ENCODE data around the gene PJA2.

DNA sequence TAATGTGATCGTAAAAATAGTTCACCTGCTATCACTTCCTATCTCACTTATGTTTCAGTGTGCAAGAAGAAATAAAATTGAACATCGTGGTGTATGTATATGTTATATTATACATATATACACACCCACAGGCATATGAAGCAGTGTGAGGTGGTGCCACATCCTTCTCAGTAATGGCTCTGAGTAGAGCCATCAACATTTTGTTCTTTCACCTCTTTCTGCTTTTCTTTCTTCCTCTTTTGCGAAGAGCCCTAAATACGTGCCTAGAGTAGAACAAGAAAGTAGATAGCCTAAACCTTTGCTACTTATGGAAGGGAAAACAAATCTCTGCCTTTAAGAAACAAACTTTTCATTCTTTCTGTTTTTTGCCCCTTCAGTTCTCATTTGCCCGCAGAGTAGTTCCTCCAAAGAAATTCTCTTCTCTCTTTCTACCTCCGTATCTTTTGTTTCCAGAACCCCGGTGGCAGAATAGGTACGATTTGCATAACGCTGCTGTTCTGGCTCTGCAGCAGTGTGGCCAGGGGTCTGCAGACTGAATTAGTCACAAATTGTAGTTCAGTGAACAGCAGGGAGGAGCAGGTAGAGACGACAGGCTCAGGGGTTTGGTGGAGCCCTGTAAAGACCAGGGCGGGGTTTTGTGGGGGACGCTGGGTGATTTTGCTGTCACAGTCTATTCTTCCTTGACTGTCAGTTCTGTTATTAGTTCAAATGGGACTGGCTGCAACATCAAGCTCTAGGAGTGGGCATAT lies 40.5 kb upstream of the PJA2 start:
- TF ChIP-seq, protein P1, sequence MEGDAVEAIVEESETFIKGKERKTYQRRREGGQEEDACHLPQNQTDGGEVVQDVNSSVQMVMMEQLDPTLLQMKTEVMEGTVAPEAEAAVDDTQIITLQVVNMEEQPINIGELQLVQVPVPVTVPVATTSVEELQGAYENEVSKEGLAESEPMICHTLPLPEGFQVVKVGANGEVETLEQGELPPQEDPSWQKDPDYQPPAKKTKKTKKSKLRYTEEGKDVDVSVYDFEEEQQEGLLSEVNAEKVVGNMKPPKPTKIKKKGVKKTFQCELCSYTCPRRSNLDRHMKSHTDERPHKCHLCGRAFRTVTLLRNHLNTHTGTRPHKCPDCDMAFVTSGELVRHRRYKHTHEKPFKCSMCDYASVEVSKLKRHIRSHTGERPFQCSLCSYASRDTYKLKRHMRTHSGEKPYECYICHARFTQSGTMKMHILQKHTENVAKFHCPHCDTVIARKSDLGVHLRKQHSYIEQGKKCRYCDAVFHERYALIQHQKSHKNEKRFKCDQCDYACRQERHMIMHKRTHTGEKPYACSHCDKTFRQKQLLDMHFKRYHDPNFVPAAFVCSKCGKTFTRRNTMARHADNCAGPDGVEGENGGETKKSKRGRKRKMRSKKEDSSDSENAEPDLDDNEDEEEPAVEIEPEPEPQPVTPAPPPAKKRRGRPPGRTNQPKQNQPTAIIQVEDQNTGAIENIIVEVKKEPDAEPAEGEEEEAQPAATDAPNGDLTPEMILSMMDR (IDR thresholded peaks at IDR 0.05) = no peak
- TF ChIP-seq POLR2A (IDR thresholded peaks at IDR 0.05) (no peak), EP300 (IDR thresholded peaks at IDR 0.05) (no peak)

Measured in suprapubic skin (tissue), 3 donors.